G401 (cell line): Measurements from ENCODE around the gene RHEX. TPM values are rescaled to one million over a fixed set of nuclear protein-coding genes. Genes with fewer than 3 reads are reported as not detected.
"Not testable (repeated sequence)": the region's sequence is repeated elsewhere in the genome, so short reads cannot be mapped to it uniquely, and the experiment has no call there.

Experiments used
- DNase-seq: peaks from one replicate; pipeline ENCODE4 v3.0.0-alpha.2; 2015; ENCODE audit warnings: low spot score
- in situ Hi-C: cut with HindIII; loops from 2 replicates; pipeline ENCODE4 v1.10.0; 2016; ENCODE audit warnings: low sequenced_read_pairs, mixed read lengths
- total RNA-seq: library from RNA; depleted of rRNA; stranded (reverse); fragments of >200 nt; shearing (Covaris generic); gene quantifications from 2 replicates; pipeline ENCODE4 v1.2.3, GENCODE V29; 2014

The RHEX gene
- total RNA-seq, 1 experiment from 2014 or later: not detected

- in situ Hi-C loops: no loop called here
- DNase-seq: no peak
Measured at GRCh38 chr1:206025283-206025820, 27.6 kb upstream of the RHEX start.

DNA sequence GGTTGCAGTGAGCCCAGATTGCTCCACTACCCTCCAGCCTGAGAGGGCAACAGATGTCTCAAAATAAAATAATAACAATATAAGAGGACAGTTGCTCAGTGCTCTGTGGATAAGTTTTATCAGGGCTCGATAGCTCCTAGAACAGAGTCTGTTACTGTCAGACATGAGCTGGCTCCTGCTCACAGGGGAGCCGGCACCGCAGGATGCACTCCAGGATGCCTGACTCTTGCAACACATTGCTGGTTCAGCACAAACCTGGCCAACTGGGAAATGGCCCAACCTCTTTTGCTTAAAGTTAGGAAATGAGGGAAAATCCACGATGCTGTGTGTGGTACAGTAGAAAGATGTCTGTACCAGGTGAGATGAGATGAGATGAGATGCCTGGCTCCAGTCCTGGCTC lies 23.5 kb upstream of the RHEX start:
- no peak for DNase-seq
- in situ Hi-C loops: no loop called here

DNA sequence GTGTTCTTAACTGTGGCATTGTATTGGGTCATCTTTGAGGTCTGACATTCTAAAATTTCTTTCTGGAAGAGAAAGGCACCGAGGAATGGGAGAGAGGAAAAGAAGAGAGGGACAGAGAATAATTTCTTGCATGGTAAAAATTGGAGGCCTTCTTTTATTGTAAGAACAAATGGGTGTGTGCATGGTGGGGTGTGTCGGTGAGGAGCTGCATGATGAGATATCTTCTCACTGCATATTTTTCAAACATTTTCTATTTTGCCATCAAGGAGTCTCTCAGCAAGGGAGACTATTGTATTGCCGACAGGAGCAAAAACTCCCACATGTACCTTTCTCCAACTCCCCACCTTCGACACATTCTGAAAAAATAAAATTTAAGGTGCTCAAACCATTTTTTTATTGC lies 22.8 kb upstream of the RHEX start:
- DNase-seq: no peak
- in situ Hi-C loops: no loop called here

DNA sequence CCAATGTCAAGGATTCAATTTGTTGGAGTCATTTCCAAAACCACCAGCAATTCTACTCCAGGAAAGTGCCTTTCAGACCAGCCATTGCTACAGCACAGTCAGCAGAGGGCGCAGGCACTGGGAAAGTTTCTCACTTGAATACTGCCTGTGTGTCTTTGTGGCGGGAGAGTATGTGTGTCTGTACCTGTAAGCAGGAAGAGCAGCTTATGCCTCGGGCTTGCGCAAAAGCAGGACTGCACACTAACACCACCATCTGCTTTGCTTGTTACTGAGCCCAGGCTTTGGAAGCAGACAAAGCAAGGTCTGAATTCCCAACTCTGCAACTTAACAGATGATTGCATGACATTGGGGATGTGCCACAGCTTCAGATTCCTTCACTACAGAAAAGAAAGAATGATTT lies 22.3 kb upstream of the RHEX start:
- DNase-seq: peak; percentile 94
- in situ Hi-C loops: no loop called here

DNA sequence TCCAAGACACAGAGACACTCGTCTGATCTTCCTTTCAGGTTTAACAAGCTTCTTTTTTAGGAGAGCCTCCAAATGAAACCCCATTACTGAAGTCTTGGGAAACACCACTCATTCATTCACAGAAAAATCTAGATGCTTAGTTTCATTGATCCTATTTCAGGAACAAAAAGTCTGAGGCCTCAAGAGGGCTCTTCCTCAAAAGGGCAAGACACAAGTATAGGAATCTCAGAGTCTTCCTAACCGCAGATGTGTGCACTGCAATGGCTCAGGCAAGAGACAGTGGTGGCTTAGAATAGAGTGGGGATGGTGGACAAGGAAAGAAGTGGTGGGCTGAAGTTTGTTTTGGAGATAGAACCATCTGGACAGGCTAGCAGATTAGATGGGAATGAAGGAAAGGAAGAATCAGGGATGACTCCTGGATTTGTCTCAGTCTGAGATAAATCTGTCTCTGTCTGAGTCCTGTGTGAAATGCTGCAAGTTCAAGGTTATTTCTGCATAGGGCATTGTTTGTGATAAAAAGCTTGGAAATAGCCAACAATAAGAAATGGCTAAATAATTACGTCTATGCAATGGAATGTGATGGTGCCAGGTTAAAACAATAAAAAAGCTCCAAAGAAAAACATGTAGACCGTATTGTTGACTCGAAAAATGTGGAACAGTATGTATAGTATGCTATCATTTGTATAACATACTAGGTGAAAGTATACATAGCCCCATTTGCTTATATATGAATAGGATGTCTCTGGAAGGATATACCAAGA lies 20.4 kb upstream of the RHEX start:
- DNase-seq: no peak
- in situ Hi-C loops: no loop called here

DNA sequence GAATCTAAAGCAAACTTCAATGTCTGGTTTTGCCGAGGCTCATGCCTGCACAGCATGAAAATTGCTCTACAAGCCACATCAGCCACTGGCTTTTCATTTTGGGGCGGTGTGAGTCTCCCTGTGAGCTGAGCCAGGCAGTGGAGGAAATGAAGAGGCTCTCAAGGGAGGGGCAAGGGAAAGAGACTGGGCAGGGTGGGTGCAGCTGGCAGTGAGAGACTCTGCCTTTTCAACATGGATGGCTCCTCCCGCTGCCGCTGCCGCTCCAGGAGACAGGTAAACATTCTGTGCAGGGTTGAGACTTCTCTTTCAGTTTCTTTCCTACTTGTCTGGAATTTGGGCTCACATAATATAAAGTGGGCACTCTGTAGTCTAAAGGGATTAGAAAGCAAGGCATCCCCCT lies 17.9 kb upstream of the RHEX start:
- no peak for DNase-seq
- in situ Hi-C loops: no loop called here

DNA sequence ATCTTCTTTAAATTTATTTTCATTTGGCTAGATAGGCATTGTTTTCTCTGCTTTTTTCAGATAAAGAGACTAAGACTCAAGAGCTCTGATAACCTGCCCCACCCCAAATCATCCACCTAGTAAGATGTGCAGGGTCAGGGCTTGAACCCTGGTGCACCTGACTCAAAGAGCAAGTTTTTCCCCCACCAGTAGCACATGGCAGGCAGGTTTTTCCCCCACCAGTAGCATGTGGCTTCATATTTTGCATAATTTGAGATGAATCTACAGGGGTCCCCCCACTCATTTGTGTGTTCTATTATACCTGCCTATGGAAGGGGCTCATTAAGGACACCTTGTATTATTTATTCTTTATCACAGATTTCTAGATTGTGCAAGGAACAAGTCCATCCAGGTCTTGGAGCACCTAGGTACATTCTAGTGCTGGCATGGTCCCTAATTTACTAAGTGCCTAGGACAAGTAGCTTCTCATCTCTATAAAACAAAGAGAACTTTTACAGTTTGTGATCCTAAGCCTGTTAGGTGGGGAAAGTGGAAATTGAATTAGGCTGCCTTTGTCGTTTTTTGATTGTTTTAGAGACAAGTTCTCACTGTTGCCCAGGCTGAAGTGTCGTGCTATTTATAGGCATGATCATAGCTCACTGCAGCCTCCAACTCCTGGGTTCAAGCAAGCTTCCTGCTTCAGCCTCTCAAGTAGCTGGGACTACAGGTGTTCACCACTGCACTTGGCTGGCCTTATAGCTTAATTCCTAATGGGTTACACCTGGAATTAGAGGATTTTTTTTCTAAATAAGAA lies 16.1 kb upstream of the RHEX start:
- in situ Hi-C loops: no loop called here
- DNase-seq: no peak

DNA sequence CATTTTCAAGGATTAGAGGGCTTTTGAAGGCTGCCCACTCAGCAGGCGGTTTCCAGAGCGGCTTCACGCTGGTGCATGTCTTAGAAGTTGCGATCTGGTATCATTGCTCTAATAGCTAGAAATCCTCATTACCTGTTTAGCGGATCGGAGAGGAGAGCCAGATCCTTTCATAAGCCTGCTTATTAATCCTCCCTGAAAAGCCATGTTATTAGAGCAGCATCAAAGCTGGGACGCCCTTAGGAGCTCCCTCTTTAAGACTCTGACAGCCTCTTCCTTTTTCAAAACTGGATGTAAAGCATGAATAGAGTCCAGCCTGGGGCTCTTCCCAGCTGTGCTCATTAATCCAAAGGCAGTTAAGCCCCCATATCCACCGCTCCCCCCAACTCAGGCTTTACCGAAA lies 15.4 kb upstream of the RHEX start:
- in situ Hi-C loops: no loop called here
- no peak for DNase-seq

- in situ Hi-C loops: no loop called here
- DNase-seq: no peak
Measured at GRCh38 chr1:206039046-206039973, 13.7 kb upstream of the RHEX start.

DNA sequence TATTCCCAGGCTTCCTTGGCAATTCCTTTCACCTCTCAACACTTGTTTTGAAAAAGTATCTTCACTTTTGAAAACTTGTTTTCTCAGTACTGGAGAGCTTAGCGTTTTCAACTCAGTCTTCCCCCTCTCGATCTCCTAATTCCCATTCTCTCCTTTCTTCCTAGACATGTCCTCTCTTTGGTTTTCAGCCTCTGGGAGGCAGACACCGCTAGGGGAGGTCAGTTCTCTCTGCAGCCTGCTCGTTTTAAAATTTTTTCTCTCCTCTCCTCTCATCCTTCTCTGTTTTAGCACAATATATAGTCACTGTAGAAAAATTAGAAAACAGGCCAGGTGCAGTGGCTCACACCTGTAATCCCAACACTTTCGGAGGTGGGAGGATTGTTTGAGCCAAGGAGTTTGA lies 12.6 kb upstream of the RHEX start:
- in situ Hi-C loops: no loop called here
- no peak for DNase-seq

DNA sequence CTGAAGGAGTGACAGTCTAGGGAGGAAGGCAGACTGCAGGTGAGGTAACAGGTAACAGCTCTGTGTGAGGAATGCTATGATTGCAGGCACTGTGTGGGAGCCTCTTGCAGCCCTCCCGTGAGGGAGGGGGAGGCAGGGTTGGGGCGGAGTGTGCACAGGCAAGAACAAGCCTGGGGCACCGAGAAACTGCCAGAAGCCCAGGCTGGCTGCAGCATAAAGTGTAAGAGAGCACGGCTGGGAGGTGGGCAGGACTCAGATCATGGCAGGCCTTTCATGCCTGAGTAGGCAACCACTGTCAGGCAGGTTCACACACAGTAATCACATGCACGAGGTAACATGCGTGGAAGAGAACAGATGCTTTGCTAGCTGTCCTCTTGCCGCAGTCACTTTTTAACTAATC lies 11.3 kb upstream of the RHEX start:
- in situ Hi-C loops: no loop called here
- DNase-seq: no peak

GRCh38 chr1:206047271-206047670 lies 5.7 kb upstream of the RHEX start:
- DNase-seq: no peak
- in situ Hi-C loops: no loop called here

DNA sequence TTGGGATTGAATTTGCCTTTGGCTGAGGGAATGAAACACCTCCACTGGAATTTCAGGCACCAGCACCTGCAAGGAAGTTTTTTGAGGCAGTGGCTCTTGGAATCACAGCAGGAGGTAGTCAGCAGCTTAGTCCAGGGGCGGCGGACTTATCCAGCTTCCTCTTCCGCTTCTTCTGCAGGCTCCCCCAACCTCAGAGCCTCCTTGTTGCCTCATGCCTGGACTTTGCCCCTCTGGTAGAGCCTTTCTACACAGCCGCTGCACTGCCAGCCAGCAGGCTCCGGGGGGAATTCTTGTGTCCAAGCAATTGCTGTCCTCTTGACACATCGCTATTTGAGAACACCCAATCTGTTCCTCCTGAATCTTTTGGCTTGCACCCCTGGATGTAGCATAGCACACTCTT lies 4.4 kb upstream of the RHEX start:
- in situ Hi-C loops: no loop called here

DNA sequence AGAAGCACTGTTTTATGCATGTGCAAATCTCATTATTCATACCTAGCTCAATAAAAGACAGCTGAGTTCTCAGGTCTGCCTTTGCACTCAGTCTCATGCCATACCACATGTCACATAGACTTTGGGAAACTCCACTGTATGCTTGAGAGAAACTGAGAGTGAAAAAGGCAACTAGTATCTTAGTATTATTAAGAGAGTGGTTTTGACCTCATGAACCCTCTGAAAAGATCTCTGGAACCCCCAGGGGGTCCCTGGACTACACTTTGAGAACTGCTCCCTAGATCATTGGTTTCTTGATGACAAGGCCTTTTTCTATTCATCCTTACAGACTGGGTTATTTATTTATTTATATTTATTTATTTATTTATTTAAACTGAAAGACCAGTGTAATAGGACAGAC lies 3.7 kb upstream of the RHEX start:
- in situ Hi-C loops: no loop called here
- no peak for DNase-seq

More for the DNA sequence above, 4.4 kb upstream of the RHEX start:
- no peak for DNase-seq

DNA sequence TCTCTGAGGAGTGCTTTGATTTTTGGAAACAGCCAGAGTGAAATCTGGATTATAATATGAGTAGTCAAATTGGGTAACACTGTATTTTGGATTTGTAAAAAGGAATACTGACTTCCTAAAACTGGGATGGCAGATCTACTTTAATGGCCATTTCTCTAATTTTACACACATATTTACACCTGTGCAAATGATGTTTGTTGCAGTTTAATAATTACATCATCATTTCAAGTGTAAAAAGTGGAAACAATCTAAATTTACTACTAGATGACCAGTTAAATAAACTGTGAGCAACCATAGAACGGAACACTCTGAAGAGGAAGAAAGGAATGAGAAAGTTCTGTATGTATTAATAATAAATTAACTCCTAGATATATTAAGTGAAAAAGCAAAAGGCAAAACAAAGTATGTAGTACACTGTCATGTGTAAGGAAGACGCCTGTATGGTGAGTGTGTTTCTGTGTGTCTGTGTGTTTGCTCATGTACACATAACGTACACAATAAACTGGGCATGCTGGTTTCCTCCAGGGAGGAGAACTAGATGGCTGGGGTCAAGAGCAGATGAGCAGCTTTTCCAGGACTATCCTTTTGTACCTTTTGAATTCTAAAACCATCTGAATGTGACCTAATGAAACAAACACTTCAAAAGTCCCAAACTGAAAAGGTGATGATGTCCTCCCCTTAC lies 2.9 kb upstream of the RHEX start:
- no peak for DNase-seq
- in situ Hi-C loops: no loop called here

DNA sequence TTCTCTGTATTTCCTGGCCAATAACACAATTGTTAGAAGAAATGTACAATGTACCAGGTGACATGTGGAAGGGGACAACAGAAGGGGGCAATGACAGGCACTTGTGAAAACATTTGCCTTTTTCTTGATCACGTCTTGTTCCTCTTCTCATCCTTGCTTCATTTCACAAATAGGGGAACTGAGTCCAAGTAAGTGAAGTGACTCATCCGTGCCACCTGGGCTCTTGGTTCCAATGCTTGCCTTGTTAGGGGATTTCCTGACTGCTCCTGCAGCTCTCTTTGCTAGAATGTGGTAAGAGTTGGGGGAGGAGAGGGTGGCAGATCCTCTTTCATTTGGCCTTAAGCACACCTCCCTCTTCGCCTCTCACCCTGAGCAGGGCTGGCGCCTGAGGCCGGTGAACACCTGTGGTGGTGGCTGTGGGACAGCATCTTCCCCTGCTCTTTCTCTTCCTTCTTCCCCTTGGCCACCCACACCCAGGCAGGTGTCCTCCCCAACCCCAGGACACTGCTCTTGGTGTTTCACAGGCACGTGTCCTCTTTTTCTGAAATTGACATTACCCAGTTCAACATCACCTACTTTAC lies 2.2 kb upstream of the RHEX start:
- in situ Hi-C loops: no loop called here
- no peak for DNase-seq

GRCh38 chr1:206052231-206052865 lies 625 bp upstream of the RHEX start:
- in situ Hi-C loops: not testable (repeated sequence)

GRCh38 chr1:206053616-206054015 lies 643 bp downstream of the RHEX start:
- DNase-seq, in situ Hi-C loops: not testable (repeated sequence)

More at GRCh38 chr1:206052231-206052865, 625 bp upstream of the RHEX start:
- DNase-seq: not testable (repeated sequence)
